Measurements from ENCODE around the gene BAG3. TPM values are rescaled to one million over a fixed set of nuclear protein-coding genes. Genes with fewer than 3 reads are reported as not detected.

The BAG3 gene
- total RNA-seq, 4 donors from 2014 or later = 337 to 626 (median 393) TPM

GRCh38 chr10:119621078-119621384 lies 30.1 kb upstream of the BAG3 start:
- H3K4me1 ChIP-seq = peaks cover 11 to 14% of the 10 kb centered on the region in 2 donors
- H3K9me3 ChIP-seq = no peaks in the 10 kb centered on the region
- ATAC-seq (no peak), DNase-seq (no peak)
- no peak overlapping the region for H3K27ac ChIP-seq
- in situ Hi-C loops (cut with MboI; ENCODE audit: low sequenced_read_pairs in 4 of 4) (loop anchor here in 3 of 4 donors (25.0 kb wide), 3 partner anchors 91 to 241 kb away; partner anchors contain the start of genes MCMBP (in 2 of the 3) and INPP5F (in 1 of the 3)), intact Hi-C loops (cut with DNase I; ENCODE audit: low total_unique reads) (no loop called here)
- H3K4me3 ChIP-seq = no peak overlapping the region
- TF ChIP-seq POLR2A (IDR thresholded peaks at IDR 0.05) = no peak
- TF ChIP-seq, protein P1, sequence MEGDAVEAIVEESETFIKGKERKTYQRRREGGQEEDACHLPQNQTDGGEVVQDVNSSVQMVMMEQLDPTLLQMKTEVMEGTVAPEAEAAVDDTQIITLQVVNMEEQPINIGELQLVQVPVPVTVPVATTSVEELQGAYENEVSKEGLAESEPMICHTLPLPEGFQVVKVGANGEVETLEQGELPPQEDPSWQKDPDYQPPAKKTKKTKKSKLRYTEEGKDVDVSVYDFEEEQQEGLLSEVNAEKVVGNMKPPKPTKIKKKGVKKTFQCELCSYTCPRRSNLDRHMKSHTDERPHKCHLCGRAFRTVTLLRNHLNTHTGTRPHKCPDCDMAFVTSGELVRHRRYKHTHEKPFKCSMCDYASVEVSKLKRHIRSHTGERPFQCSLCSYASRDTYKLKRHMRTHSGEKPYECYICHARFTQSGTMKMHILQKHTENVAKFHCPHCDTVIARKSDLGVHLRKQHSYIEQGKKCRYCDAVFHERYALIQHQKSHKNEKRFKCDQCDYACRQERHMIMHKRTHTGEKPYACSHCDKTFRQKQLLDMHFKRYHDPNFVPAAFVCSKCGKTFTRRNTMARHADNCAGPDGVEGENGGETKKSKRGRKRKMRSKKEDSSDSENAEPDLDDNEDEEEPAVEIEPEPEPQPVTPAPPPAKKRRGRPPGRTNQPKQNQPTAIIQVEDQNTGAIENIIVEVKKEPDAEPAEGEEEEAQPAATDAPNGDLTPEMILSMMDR (IDR thresholded peaks at IDR 0.05 in 4 of 5, conservative IDR thresholded peaks at IDR 0.05 in 1 of 5) = no peak
- H3K36me3 ChIP-seq = no peaks in the 10 kb centered on the region
- no peaks in the 10 kb centered on the region for H3K27me3 ChIP-seq

GRCh38 chr10:119625570-119626280 lies 25.5 kb upstream of the BAG3 start:
- Histone ChIP-seq H3K4me3 (no peak overlapping the region), H3K4me1 (no peaks in the 10 kb centered on the region), H3K27me3 (no peaks in the 10 kb centered on the region), H3K36me3 (no peaks in the 10 kb centered on the region), H3K27ac (no peak overlapping the region), H3K9me3 (no peaks in the 10 kb centered on the region)
- in situ Hi-C loops (cut with MboI; ENCODE audit: low sequenced_read_pairs in 4 of 4) (no loop called here), intact Hi-C loops (cut with DNase I; ENCODE audit: low total_unique reads) (no loop called here)
- no peak for DNase-seq
- TF ChIP-seq, protein P1 (IDR thresholded peaks at IDR 0.05 in 4 of 5, conservative IDR thresholded peaks at IDR 0.05 in 1 of 5) = no peak
- TF ChIP-seq POLR2A (IDR thresholded peaks at IDR 0.05) = no peak
- no peak for ATAC-seq

GRCh38 chr10:119630300-119630699 lies 20.9 kb upstream of the BAG3 start:
- no peak for TF ChIP-seq POLR2A (IDR thresholded peaks at IDR 0.05)
- TF ChIP-seq, protein P1 (IDR thresholded peaks at IDR 0.05 in 4 of 5, conservative IDR thresholded peaks at IDR 0.05 in 1 of 5) = no peak
- no peaks in the 10 kb centered on the region for H3K4me1 ChIP-seq
- H3K27me3 ChIP-seq = no peaks in the 10 kb centered on the region
- in situ Hi-C loops (cut with MboI; ENCODE audit: low sequenced_read_pairs in 4 of 4) (no loop called here), intact Hi-C loops (cut with DNase I; ENCODE audit: low total_unique reads) (no loop called here)
- no peak for ATAC-seq
- no peak for DNase-seq
- no peak overlapping the region for H3K4me3 ChIP-seq
- no peaks in the 10 kb centered on the region for H3K9me3 ChIP-seq
- H3K27ac ChIP-seq = no peak overlapping the region
- no peaks in the 10 kb centered on the region for H3K36me3 ChIP-seq

DNA sequence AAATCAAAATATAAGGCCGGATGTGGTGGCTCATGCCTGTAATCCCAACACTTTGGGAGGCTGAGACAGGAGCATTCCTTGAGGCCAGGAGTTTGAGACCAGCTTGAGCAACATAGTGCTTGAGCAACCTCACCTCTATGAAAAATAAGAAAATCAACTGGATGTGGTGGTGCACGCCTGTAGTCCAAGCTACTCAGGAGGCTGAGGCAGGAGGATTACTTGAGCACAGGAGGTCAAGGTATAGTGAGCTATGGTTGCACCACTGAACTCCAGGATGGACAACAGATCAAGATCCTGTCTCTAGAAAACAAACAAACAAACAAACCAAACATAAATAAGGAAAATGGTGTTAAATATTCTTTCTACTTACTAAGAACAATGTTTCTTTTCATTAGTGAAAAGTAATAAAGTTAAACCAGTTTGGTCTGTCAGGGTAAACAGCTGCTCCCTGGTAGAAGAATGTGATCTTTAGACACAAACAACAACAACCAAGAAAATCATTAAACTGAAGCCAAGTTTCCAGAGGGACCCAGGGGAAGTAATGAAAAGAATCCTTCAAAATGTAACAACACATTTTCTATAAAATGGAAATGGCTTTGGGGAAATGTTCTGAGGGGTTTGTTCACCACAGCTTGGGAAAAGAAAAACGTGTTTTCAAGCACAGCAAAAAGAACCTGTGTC lies 17.5 kb upstream of the BAG3 start:
- ATAC-seq (no peak), DNase-seq (no peak)
- in situ Hi-C loops (cut with MboI; ENCODE audit: low sequenced_read_pairs in 4 of 4) (no loop called here), intact Hi-C loops (cut with DNase I; ENCODE audit: low total_unique reads) (no loop called here)
- TF ChIP-seq POLR2A (IDR thresholded peaks at IDR 0.05) = no peak
- TF ChIP-seq, protein P1 (IDR thresholded peaks at IDR 0.05 in 4 of 5, conservative IDR thresholded peaks at IDR 0.05 in 1 of 5) = no peak
- Histone ChIP-seq H3K36me3 (no peaks in the 10 kb centered on the region), H3K27ac (no peak overlapping the region), H3K4me1 (no peaks in the 10 kb centered on the region), H3K9me3 (no peaks in the 10 kb centered on the region), H3K4me3 (no peak overlapping the region), H3K27me3 (no peaks in the 10 kb centered on the region)
